Fibroblast of gingiva (primary cell): ENCODE measurements around the gene HES3.
"Not testable (repeated sequence)": the region's sequence is repeated elsewhere in the genome, so short reads cannot be mapped to it uniquely, and the experiment has no call there.

Source experiments
- DNase-seq: peaks from one replicate; pipeline ENCODE4 v3.0.0-alpha.2; 2011; ENCODE audit warnings: low read depth

The HES3 gene

DNA sequence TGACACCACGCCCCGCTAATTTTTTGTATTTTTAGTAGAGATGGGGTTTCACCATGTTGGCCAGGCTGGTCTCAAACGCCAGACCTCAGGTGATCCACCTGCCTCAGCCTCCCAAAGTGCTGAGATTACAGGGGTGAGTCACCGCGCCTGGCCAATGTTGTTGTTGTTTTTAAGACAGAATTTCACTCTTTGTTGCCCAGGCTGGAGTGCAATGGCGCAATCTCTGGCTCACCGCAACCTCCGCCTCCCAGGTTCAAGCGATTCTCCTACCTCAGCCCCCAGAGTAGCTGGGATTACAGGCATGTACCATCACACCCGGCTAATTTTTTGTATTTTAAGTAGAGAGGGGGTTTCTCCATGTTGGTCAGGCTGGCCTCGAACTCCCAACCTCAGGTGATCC, 24.3 kb upstream of the HES3 start:
- DNase-seq = not testable (repeated sequence)

DNA sequence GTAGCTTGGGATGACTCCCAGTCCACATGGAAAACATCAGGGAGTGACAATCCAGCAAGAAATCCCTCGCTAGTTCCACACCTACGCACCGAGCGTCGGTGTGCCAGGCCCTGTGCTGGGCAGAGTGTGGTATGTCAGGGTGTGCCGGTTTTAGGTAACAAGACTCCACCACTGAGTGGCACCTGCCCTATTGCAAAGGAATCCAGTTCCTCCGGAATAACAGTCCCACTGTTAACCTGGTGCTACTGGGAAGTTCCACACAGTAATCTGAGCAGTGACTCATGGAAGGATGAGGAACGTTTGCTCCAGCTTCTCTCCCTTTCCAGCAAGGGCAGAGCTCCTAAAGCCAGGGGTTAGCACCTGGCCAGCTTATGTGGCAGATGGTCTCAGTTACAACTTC, 23.7 kb upstream of the HES3 start:
- no peak for DNase-seq

DNA sequence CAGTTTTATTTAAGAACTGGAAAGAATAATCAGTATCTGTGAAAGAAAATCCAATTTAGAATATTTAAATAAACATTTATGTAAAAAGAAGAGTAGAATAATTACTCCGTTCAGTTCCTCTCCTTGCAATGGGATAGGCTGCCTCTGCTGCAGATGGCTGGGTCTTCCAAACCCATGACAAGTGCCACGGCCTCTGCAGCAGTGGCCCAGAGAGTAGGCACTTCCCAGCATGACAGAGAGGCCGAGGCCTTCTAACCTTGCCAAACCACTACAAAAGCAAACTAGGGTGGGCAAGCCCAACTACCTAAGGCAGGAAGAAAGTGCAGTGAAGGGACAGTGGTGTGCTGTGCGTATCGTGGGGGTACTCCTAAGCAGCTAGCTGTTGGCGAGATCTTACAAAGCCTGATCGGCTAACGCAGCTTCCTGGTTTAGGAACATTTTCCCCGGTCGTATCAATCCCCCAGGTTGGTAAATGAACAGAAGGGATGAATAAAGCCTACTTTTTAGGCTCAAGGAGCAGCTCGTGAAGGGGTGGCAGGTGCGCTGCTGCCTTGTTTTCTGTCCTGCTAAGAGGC, 22.7 kb upstream of the HES3 start:
- DNase-seq = no peak

DNA sequence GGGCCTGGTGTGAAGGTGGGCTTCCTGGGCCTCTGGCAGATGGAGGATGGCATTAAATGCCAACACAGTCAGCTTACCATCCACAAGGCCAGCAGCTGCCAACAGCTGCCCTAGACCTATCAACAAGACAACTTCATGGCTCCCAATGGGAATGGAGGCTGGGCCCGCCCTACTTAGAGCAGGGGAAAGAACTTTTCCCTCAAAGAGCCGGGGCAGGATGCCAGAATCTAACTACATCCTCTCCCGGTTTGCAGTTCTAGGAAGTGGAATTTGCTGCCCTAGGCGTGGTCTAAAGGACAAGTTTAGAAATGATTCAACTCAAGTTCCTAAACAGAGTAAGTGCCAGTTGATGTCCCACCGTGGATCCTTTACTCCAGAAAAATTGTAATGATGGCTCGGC, 21.3 kb upstream of the HES3 start:
- no peak for DNase-seq

DNA sequence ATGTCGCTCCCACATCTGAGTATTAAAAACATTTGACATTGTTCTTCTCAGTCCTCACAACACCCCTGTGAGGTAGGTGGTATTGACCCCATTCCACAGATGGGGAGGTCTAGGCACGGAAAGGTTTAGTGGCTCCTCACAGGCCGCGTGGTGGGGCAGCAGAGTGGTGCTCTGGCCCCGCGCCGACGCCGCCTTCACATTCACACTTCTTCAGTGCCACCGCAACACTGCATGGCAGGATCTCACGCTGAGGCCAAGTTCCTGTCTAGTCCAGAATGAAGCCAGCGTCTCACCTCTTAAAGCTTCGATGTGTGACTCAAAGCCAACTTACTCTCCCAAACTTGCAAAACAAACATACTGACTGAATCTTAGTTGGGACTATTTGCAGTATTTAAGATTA, 20.4 kb upstream of the HES3 start:
- DNase-seq = no peak

DNA sequence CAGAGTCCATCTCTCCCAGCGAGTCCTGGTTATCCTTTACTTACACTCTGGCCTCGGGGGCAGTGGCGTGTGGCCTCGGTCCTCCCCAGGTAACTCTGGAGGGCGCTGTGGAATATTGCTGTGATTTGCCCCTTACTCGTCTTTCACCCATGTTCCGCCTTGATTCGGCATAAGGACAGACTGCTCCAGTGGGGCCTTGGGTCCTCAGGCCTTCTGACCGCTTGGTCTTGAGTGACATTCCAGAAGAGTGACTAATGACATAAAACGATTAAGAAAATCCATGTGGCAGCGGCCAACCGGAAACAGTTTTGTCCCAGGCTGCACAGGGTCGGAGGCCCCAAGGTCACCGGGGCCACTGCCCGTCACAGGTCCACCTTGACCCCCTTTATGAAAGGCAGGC, 19.3 kb upstream of the HES3 start:
- no peak for DNase-seq

DNA sequence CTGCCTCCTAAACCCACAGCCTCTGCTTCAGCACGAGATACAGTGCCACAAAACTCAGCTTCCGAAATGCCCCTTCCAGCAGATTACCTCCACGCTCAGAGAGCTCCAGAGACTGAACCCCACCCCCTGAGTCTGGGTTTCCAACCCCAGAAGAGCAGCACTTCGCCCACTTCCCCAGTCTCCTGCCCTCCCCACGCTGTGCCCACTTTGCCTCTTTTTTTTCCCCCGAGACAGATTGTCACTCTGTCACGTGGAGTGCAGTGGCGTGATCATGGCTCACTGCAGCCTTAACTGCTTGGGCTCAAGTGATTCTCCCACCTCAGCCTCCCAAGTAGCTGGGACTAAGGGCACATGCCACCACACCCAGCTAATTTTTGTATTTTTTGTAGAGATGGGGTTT, 18.3 kb upstream of the HES3 start:
- DNase-seq = no peak

DNA sequence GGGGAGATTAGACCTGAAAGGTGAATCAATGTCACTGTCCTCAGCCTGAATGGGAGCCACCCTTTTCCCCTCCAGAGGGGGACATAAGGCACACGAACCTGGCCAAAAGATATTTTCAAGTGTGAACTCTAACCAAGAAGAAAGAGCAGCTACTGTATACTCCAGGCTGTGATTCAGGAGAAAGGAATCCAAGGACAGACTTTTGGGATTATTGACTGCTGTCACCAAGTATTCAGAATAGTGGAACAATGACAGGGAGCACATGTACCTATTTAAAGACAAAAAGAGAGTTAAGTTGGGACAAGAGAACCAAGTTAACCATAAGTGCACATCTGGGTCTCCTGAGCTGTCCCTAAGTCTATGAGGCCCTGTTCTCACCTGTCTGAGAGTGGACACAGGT, 10.6 kb upstream of the HES3 start:
- DNase-seq = no peak

DNA sequence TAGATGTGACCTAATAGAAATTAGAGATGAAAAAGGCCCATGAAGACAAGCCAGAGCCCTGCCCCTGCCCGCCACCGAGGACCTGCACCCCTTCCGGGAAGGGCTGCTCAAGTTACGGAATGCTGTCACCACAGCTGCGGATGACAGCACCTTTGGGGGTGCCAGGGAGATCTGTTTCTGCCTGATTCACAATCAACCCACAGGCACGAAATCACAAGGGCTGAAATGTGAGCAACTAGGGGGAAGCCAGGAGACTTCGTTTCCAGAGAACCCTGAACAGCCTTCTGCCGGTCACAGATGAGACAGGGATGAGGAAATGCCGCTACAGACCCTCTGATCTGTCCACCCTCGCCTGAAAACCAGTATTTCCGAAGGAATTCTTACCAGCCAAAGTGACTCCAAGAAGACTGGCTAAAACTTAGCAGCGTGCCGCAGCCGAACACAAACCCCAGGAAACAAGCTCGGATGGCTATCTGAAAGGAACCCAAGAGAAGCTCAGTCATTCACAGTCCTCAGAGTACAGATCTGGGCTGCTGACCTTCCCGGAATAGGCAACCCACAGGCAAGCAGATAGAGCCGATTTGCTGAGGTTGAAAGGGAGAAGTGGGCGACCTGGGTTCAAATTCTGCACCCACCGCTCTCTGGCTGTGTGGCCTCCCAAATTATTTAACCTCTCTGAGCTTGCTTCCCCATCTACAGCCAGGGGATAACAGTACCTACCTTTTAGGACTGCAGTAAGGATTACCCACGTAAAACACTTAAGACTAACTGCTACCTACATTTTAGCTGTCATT, 9.3 kb upstream of the HES3 start:
- peak; percentile 25 for DNase-seq

DNA sequence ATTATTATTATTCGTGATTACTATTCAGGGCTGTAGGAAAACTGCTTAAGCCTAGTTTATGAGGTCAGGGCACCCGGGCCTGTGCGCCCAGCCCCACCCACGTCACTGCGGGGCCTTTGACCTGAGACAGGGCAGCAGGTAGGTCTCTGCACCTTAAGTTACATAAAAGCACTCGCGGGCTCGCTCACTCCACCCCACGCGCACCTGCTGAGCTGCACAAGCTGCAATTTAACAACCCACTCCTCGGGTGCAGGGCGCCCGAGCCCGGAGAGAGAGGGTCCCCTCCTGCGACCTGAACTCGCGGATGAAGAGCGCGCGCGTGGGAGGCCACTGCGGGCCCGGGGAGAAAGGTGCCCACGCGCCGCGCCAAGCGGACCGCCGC, 8.7 kb upstream of the HES3 start:
- no peak for DNase-seq

DNA sequence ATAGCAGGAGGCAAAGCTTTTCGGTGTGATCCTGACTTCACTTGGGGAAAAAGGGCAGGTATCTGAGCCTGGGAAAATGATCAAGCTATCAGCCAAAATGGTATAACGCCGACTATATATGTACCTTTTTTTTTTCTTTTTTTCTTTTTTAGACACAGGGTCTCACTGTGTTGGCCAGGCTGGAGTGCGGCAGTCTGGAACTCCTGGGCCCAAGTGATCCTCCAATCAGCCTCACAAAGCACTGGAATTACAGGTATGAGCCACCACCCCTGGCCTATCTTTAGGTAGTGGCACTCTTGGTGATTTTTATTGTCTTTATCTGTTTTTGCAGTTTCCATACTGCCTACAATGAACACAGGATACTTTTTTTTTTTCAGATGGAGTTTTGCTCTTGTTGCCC, 6.9 kb upstream of the HES3 start:
- DNase-seq = no peak

DNA sequence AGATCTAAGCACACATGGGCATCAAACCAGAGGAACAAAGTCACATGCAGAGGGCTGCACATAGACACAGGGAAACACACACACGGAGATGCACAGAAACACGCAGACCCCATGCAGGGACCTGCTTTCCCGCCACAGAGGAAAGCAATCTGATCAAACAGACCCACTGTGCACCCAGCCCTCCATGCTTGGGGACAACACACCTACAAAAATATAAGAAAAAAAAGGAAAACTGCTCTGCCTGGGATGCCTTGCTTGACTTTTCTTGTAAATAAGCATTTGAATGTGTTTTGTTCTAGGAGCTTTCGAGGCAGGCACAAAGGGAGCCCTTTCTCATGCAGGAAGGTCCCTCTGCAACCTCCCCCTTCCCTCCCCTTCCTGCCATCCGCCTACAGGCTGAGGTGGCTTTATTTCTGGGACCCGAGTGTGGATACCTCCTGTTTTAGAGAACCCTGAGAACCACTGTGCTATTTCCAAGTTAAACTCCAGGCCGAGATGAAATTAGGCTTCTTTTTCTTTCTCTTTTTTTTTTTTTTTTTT, 4.7 kb upstream of the HES3 start:
- DNase-seq = no peak

DNA sequence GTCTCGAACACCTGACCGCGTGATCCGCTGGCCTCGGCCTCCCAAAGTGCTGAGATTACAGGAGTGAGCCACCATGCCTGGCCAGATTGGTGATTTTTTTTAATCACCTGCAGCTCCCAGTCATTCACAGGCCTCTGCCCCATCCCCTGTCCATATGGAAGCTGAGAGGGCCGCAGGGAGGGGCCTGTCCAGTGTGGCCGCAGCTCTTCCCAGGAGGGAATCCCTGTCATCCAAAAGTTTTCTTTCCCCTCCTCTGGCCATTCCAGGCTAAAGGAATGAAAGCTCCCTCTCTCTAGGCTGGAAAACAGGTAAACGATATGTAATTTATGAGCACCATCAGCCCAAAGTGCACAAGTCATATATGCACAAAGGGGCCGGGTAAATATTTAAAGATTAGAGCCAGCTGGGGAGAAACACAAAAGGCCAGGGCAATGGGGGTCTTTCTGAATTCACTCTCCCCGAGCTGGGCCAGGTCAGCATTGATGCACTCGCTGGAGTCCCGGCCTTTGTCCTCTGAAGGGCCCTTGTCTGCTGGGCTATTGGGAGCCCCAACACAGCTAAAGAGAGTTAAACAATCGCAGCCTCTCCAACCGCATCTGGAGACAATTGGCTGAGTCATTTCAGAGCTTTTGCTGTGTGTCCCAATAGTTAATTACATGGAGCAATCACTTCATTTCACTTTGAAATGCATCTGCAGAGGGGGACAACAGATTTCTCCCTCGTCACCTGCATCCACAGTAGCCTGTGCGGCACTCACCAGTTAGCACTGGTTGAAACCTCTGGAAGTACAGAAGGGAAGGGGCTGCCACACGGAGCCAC, 3.8 kb upstream of the HES3 start:
- peak; percentile 73 for DNase-seq

DNA sequence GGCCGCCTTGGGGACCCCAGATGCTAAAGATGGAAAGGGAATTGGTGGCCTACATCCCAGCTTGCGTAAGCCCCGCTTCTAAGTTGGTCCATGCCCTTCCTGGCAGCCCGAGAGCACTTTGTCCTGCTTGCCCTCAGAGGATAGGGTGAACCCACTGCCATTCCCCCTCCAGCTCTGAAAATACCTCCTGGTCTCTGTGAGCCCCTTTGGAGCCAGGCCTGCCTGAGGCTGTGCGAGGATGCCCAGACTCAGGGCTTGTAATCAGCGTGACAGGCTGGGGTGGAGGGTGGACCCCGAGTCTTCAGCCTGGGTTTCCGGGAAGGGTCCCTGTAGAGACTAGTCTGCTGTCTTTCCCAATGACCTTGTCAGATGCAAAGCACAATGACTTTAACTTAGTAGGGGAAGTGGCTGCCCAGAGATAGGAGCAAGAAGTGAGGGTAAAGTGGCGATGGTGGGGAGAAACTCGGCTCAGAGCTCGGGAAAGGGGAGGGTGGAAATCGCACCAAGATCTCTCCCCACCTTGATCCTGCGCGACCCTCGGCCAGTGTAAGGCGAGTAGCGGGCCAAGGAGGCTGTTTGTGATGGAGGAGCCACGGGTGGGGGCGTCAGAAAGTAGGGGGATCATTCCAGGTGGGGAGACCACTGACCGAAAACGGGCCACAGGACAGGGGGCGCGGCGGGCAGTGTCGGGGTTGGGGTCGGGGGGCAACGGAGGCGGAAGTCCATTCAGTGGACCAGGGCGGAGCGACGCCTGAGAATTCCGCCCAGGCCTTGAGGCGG, 2.7 kb upstream of the HES3 start:
- no peak for DNase-seq

DNA sequence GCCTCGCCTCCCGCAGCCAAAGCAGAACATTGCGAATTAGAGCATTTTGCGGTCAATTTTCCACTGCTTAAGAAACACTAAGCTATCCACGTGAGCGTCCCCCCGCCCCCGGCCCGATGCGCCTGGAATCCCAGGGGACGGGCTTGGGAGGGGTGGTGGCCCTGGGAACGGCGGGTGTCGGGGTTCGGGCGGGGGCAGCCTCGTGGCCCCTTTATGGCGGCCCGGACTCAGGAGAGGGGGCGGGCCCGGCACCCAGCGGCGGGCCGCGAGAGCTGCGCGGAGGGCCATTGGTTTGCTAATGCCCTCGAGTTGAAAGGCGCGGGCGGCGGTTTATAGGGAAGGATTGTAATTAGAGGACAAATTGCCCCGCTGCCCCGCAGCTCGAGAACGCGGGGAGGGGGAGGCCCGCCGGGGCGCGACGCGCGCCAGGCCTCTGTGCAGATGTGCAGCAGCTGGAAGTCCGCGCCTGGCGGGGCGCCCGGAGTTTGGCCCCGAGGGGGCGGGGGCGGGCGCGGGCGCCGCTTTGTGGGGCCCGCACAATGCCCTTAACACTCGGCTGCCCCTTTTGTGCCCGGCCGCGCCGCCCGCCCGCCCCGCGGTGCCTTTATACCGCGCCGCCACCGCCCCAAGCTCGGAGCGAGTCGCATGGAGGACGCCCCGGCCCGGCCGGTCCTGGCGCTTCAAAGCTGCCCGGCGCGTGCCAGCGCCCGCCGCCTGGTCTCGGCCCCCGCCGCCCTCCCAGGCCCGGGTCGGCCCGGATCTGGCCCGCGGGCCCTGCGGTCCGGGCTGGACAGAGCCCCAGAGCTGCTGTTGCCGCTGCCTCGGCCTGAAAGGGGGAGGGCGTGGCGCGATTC, 1.9 kb upstream of the HES3 start:
- no peak for DNase-seq

DNA sequence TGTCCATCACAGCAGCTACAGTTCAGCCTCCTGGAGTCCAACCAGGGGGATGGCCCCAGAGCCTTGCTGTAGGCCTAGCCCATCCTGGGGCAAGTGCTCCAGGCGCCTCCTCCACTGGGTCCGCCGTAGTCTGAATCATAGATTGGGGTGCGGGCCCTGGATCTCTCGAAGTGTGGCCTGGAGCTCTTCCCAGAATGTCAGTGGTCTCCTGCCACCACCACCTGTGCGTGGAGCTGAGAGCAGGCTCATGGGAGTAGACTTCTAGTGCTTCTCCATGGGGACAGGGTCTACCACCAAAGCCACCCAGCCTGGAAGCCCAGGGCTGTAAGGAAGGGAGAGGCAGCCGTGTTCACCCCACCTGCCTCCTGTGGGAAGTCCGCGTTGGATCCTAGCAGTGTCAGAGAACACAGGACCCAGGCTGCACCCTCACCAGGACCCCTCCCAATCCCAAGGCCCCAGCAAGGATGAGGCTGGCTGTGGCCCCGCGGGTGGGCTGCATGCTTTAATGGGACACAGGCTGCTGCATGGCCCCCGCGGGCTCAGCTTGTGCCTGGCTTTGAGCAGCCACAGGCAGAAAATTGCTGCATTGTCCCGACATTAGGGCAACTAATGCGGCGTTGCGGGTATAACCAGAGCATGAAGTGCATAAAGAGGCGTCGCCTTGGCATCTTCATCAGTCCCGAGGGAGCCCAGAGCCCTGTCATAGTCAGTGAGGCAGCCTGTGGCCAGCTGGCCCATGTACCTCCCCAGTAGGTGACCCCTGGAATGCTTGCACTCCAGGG, 735 bp upstream of the HES3 start:
- DNase-seq = no peak

DNA sequence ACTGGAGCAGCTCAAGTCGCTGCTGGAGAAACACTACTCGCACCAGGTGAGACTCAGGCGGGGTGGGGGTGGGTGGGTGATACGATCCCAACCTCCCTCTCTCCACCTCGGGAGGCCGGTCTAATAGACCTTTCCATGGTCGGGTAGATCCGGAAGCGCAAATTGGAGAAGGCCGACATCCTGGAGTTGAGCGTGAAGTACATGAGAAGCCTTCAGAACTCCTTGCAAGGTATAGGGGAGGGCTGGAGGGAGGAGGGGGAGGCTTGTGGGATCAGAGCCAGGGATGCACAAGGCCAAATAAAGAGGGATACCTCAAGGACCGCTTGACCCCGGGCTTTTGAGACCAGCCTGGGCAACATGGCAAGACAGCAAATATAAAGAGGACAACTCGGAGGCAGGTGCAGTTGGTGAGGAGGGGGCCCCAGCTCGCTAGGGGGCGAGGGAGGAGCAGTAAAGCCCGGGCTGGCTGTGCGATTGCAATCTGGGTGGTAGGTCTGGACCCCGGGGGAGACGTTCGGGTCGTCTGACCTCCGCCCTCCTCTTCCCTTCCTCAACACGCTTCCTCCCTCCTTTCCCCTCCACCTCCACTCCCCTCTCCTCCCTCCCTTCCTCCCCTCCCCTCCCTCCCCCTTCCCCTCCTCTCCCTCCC, 546 bp downstream of the HES3 start:
- DNase-seq = no peak

DNA sequence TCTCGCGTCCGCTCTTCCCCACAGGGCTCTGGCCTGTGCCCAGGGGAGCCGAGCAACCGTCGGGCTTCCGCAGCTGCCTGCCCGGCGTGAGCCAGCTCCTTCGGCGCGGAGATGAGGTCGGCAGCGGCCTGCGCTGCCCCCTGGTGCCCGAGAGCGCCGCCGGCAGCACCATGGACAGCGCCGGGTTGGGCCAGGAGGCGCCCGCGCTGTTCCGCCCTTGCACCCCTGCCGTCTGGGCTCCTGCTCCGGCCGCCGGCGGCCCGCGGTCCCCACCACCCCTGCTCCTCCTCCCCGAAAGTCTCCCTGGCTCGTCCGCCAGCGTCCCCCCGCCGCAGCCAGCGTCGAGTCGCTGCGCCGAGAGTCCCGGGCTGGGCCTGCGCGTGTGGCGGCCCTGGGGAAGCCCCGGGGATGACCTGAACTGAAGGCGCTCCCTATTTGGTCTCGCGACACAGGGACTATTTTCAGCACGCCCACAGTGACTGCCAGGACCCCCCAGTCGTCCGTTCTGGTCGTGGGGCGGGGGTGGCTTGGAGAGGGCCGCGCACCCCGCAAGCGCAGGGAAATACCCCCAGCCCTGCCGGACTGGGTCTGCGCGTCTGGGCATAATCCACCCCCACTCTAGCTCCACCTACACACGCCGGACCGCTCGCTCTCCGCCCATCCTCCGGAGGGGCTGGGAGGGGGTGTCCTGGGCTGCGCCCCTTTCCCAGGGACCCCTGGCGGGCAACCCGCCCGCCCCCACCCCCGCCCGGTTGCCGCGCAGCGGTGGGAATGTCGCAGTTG, 1.3 kb downstream of the HES3 start:
- peak; percentile 67 for DNase-seq

DNA sequence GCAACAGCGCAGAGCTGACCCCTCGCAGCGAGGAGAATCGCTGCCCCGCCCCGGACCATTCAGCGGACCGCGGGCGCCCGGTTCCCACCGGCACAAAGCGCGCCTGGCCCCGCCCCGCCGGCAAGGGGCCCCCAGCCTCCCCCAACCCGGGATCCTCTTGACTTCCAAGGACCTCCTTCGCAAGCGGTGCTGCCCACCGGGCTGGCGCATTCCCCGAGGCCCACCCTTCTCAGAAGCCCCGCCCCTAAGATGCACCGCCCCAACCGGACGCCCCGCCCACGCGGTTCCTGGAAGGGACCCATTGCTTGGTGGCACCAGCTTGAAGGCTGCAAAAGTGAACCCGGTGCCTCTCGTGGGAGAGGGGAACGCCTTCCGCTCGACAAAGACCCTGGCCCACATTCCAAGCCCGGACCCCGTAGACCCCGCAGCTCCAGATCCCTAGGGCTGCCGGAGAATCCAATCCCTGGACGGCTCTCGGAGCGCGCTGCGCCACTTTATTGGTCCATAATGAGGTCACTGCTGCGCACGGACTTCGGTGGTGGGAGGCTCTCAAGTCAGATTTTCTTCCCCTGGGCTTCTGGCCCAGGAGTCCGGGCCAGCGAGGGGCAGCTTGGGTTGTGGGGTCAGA, 2.0 kb downstream of the HES3 start:
- DNase-seq = no peak
